Cortex of kidney (tissue), 1 donor: Measurements from ENCODE around the gene NCOA6.

ENCODE experiments used
- DNase-seq: peaks from one replicate; lab custom pipeline; 2025; lab: John Stamatoyannopoulos, UW

The NCOA6 gene

DNA sequence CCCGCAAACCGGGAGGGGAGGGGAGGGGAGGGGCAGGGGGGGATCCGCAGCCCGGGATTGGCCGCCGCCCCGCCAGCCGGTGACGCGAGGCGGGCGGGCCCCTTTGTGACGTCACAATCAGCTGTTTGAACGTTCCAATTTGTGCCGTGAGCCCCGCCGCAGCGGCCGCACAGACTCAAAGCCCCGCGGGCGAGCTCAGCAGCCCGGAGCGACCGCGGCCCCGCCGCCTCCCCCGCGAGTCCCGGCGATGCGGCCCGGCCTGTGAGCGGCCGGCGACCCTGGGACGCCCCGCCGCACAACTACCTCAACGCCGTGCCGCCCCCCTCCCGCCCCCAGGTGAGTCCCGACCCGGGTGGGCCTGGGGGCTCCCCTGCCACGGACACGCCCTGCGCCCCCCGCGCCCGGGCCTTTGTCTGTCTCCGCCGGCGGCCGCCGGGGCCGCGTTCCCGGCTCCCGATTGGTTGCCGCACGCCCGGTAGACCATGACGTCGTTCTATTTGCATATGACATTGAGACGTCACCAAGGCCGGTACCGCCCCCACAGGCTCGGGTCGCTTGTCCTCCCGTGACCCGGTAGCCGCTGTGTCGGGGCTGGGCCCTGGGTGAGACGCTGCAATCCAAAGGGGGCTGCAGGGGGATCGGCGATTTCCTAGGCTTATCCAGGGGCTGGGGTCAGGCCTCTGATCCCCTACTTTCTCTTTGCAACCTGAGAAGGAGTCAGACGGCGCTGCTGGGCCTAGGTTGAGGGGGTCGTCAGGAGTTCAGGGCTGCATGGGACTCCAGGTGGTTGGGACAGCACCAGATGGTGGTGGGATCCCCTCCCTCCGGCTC is 121.1 kb downstream of the NCOA6 start, which contains the start of gene TP53INP2:
Gene TP53INP2, plus strand, starts transcription at position 168 of the 831 bp plus-strand sequence. CDS start 4,396 bp downstream, outside the sequence.
- DNase-seq: peak; percentile 96

DNA sequence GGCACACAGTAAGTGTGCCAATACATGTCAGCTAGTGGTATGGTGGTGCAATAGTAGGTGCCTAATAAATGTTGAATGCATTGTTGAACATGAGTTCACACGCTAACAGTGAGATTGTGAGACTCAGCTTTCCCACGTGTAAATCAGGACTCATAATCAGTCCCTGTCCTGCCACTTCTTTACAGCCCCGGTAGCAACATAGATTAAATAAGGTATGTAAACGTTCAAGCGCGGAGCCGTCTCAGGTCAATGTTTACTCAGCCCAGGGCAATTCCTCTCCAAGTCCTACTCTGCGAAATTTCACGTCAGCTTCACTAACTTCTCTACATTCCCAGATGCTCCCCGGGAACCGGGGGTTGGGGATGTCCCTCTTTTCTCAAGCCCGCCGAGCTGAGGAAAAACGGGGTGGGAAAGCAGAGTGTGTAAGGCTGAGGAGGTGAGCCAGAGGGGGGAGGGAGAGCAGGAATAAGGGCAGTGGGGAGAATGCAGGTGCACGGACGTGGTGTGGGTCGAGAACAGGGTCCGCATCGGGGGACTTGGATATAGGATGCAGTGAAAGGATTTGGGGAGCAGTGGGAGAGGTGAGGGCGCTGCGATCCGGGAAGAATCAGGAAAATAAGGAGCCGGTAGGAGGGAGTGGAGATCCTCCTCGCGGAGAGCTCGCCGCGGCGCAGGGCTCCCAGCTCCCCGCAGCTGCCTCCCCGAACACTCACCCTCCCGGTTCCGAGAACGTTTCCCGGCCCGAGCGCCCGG is 121.9 kb downstream of the NCOA6 start:
- no peak for DNase-seq

GRCh38 chr20:34703061-34703423 is 122.4 kb downstream of the NCOA6 start:
- no peak for DNase-seq

DNA sequence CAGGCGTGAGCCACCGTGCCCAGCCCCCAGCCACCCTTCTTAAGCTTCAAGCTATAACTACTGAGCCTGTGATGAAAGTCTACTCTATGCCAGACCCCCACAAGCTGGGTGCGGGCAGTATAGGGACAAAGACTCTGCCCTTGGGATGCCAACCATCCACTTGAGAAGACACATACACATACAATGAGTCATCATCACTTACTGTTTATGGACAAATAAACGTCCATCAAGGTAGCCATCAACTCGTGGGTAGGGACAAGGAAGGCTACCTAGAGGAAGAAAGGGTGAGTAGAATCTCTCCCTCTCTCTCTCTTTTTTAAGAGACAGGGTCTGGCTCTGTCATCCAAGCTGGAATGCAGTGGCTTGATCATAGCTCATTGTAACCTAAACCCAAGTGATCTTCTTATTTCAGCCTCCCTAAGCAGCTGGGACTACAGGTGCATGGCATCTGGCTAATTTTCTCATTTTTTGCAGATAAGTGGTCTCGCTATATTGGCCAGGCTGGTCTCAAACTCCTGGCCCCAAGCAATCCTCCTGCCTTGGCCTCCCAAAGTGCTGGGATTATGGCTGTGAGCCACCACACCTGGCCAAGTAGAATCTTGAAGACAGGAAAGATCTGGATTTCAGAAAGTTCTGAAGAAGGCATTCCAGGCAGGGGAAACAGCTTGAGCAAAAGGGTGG is 123.9 kb downstream of the NCOA6 start:
- no peak for DNase-seq

DNA sequence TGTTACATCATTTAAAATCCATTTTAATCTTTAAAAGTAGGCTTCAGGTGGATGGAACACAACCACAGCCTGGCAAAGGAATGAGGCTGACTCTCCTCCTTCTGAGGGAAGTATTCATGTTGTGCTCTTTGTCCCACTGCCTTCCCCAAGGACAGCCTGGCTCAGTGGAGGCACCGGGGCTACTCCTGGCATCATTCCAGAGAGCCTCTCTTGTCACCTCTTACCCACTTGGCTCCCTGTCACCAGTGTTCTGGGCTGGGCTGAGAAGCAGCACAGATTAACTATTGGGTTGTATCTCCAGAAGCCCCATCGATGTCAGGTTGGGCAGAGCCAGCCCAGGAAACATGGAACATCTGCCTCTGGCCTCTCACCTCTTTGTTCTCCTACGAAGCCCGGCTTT is 132.0 kb downstream of the NCOA6 start:
- no peak for DNase-seq

- DNase-seq: no peak
These were observed 133.6 kb downstream of the NCOA6 start for GRCh38 chr20:34691838-34692237.

DNA sequence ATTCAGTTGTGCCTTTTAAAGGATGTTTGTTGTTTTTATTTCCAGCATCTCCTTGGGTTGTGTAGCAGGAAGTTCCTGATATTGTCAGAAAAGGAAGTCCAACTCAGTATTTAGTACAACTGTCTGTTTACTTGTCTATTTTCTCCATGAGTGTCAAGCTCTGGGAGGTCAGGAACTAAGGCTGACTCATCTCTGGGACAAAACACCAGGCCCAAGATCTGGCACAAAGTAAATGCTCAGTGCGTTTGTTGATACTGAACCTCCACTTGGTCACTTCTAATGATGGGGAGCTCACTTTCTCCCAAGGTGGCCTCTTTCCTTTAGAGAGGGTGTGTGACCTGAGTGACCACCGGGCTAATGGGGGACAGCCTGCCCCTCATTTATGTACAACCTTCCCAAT is 136.0 kb downstream of the NCOA6 start:
- DNase-seq: no peak

GRCh38 chr20:34683667-34684066 is 141.8 kb downstream of the NCOA6 start:
- DNase-seq: no peak

GRCh38 chr20:34680586-34681175 is 144.8 kb downstream of the NCOA6 start:
- no peak for DNase-seq

GRCh38 chr20:34676642-34677373 is 148.6 kb downstream of the NCOA6 start, which contains the start of gene PIGU:
PIGU (minus strand) TSS chr20:34677092; CDS start chr20:34677085, 7 bp downstream.
- peak; percentile 86 for DNase-seq

- no peak for DNase-seq
These were observed 149.3 kb downstream of the NCOA6 start for GRCh38 chr20:34675993-34676641.

- DNase-seq: no peak
These were observed 149.9 kb downstream of the NCOA6 start for GRCh38 chr20:34675561-34675960.

GRCh38 chr20:34673412-34673811 is 152.0 kb downstream of the NCOA6 start:
- no peak for DNase-seq

- DNase-seq: no peak
These were observed 156.4 kb downstream of the NCOA6 start for GRCh38 chr20:34669094-34669493.
